Measurements from ENCODE around the gene POFUT2.

DNA sequence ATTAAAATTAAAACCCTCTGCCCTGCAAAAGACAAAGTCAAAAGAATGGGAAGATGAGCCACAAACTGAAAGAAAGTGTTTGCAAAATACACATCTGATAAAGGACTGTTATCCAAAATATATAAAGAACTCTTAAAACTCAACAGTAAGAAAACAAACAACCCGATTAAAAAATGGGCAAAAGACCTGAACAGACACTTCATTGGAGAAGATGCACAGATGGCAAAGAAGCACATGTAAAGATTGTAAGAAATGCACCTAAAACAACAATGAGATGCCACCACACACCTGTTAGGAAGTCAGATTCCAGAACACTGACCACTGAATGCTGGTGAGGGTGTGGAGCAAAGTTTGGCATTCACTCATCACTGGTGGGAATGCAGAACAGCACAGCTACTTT, 24.6 kb upstream of the POFUT2 start:
- TF ChIP-seq GATA2 (IDR thresholded peaks at IDR 0.05; ENCODE audit: low read depth, low read length) (no peak), GATA3 (IDR thresholded peaks at IDR 0.05; ENCODE audit: low read depth, low read length) (no peak)
